Choroid plexus epithelial cell (primary cell): ENCODE results near the gene NT5C2.
"Not testable (repeated sequence)": the region's sequence is repeated elsewhere in the genome, so short reads cannot be mapped to it uniquely, and the experiment has no call there.

ENCODE experiments used
- DNase-seq: peaks from one replicate; pipeline ENCODE4 v3.0.0-alpha.2; 2010; ENCODE audit warnings: low read depth
- H3K4me3 ChIP-seq: 2 replicates; pipeline ENCODE4 v1.5.1; 2011; ENCODE audit warnings: low read depth, mild to moderate bottlenecking, control low read depth, low read length, moderate library complexity
- TF ChIP-seq, protein P1 (sequence below): conservative IDR thresholded peaks from 2 replicates; pipeline ENCODE4 v1.5.1; 2011; ENCODE audit warnings: low read depth, mild to moderate bottlenecking, control low read depth, inconsistent platforms, low read length, moderate library complexity

NT5C2 gene

DNA sequence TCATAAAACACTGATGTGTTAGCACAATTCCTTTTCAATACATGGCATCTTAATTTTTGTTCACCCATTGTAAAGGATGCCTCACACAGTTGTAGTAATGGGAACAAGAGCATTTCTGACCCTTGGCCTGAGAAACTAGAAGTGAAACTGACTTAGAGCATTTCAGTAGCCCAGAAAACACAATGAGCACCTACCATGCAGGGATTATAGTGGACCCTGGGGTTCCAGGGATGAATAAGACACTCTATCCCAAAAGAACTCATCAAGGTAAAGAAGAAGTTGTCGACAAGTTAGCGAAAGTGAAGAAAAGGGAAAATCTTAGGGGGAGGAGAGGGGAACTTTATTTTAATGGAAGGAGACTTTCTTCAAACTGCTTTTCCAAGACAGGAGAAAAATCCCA lies 125.6 kb downstream of the NT5C2 start:
- no peak for DNase-seq
- H3K4me3 ChIP-seq, result no peak overlapping the region
- TF ChIP-seq, protein P1, sequence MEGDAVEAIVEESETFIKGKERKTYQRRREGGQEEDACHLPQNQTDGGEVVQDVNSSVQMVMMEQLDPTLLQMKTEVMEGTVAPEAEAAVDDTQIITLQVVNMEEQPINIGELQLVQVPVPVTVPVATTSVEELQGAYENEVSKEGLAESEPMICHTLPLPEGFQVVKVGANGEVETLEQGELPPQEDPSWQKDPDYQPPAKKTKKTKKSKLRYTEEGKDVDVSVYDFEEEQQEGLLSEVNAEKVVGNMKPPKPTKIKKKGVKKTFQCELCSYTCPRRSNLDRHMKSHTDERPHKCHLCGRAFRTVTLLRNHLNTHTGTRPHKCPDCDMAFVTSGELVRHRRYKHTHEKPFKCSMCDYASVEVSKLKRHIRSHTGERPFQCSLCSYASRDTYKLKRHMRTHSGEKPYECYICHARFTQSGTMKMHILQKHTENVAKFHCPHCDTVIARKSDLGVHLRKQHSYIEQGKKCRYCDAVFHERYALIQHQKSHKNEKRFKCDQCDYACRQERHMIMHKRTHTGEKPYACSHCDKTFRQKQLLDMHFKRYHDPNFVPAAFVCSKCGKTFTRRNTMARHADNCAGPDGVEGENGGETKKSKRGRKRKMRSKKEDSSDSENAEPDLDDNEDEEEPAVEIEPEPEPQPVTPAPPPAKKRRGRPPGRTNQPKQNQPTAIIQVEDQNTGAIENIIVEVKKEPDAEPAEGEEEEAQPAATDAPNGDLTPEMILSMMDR, result no peak

DNA sequence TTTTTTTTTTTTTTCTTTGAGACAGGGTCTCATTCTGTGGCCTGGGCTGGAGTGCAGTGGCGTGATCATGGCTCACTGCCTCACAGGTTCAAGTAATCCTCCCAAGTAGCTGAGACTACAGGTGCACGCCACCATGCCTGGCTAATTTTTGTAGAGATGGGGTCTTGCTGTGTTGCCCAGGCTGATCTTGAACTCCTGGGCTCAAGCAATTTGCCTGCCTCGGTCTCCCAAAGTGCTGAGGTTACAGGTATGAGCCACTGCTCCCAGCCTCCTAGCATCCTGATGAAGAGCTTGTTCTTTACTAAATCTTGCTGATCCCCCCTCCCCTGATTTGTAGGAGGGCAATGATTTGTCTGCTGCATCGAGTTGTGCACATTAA lies 126.0 kb downstream of the NT5C2 start:
- not testable (repeated sequence) for H3K4me3 ChIP-seq, DNase-seq

DNA sequence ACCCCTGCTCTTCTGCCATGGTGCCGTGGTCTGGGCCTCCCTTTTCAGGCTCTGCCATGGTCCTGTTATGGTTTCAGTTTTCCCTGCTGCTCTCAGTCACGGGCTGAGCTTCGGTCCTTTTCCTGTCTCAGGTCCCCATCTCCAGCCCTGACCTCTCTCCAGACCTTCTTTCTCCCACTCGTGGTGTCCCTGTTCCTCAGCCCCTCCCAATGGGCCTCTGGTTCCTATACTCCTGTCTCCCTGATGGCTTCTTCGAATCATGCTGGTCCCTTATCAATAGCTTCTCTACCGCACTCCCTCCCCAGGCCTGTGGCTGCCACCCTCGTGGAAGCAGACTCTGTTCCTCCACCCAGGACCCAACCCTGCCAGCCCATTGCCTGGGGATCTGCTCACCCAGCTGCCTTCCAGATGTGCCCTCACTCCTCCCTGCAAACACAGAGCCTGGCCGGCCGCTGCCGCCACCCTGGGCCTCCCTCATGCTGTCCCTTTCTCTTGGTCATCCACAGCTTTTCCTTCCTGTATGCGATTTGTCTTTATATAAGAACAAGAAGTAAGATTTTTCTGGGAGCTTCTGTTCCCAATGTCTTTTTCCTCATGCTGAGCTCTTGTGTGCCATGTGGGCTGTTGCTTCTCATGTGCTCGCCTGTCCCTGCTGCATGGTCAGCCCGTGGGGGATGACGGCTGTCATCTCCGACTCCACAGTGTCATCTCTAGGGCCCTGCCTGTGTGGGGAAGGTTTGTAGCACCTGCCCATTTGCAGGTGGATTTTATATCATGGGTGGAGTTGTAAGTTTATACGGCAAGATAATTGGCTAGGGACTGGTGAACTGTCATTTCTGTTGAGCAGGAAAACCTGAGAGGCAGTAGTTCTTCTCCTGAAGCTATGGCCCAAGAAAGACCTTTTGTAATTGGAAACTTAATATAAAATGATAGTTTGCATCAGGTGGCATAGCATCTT lies 126.7 kb downstream of the NT5C2 start:
- H3K4me3 ChIP-seq, result no peak overlapping the region
- DNase-seq, result no peak
- TF ChIP-seq, protein P1, result no peak

DNA sequence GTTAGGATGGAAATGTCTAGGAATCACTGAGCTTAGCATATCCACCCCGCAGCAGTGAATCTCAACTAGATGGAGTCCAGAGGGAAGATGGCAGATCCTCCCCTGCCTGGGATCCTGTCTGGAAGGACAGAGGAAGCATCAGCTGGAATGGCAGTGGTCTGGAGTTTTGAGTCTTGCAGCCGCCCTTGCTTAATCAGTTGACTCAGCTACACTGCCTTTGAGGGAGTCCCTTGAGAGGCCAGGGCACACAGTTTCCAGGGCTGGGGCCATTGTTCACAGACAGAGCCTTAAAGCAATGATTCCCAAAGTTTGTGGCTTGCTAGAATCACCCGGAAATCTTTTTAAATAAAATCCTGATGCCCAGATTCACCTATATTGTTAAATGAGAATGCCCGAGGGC lies 128.1 kb downstream of the NT5C2 start:
- no peak overlapping the region for H3K4me3 ChIP-seq
- DNase-seq, result no peak
- TF ChIP-seq, protein P1, result no peak

DNA sequence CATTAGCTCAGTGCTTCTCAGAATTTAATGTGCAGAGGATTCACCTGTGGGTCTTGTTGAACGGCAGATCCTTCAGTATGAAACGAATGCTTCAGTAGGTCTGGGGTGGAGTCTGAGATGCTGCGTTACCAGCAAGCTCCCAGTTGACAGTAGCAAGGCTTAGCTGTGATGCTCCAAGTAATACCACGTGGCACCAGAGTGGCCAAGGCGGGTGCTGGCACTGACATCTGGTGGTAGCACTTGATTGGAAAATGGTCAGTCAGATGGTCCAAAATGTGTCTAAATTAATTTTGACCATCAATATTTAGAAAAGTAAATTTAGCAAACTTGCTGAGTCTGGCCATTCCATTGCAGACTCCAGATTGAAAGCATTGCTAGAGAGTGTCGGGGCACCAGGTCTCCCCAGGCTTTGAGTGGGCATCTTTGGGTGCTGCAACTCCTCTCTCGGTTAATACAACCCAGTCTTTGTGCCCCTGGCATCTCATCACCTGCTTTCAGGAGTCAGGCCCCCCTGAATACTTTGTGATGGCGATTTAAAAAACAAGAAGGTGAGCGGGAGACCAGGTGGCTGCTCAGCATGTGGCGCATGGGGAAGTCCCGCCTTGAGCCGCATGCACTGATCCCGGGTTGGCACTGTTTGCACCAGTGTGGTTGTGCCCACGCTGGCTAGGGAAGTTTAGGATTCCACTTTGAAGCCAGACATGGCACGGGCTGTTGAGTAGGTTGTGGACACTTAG lies 130.1 kb downstream of the NT5C2 start:
- TF ChIP-seq, protein P1, result no peak
- DNase-seq, result no peak
- H3K4me3 ChIP-seq, result no peak overlapping the region

DNA sequence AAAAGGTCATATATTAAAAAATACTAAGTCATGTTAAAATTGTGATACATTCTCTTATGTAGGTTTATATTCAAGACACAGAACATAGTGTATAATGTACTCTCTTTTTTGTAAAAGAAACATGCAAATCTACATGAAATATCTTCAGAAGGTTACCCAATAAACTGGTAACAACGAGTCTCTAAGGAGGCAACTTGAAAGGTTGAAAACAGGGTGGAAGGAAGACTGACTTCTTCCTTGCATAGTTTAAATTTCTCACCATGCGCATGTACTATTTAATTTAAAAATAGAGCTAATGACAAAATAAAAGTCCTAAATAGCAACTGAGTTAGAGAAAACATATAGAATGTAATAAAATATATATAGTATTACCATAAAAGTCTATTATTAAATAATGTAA lies 132.5 kb downstream of the NT5C2 start:
- TF ChIP-seq, protein P1, result no peak
- no peak for DNase-seq

DNA sequence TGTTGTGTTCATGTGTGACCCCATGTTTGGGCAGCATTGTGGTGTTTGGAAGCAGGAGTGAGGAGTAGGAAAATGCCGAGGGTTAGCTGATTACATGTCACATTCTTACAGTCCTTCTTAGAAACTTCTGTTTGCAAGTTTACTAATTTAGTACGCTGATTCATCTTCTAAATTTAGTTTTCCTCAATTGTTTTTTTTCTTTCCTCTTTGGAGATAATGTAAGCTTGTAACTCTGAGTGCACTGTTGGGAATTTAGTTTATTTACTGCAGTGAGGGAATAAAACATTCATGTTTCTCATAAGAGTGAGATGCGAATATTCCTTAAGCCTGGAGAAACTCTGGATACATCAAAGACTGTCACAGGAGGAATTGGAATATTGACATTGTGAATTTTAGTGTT lies 135.0 kb downstream of the NT5C2 start:
- no peak for DNase-seq
- no peak overlapping the region for H3K4me3 ChIP-seq
- TF ChIP-seq, protein P1, result no peak

More for the DNA sequence above, 132.5 kb downstream of the NT5C2 start:
- no peak overlapping the region for H3K4me3 ChIP-seq
